Thyroid gland (tissue), 4 donors: ENCODE results near the gene PNPLA3. TPM values are rescaled to one million over a fixed set of nuclear protein-coding genes. Genes with fewer than 3 reads are reported as not detected.

Experiments used
- DNase-seq, 2 donors: peaks; one replicate each; pipeline ENCODE4 v3.0.0-alpha.2; 2019
- H3K27ac ChIP-seq, 3 donors: fragments of 200-600 bp; sonication (generic); 1 replicate in 2 of 3; 2 replicates in 1 of 3; pipeline ENCODE4 v1.5.1; 2016 to 2019; ENCODE audit warnings: mild to moderate bottlenecking in 1 of 3, moderate library complexity in 1 of 3
- H3K27me3 ChIP-seq: fragments of 200-600 bp; sonication (generic); one replicate; pipeline ENCODE4 v1.5.1; 2019
- H3K36me3 ChIP-seq, 2 donors: fragments of 200-600 bp; sonication (generic); one replicate each; pipeline ENCODE4 v1.5.1; 2016 to 2019
- H3K4me1 ChIP-seq, 2 donors: fragments of 200-600 bp; sonication (generic); one replicate each; pipeline ENCODE4 v1.5.1; 2017 to 2019
- H3K4me3 ChIP-seq, 3 donors: fragments of 200-600 bp; sonication (generic); replicated peaks in 1 of 3; 1 replicate in 2 of 3; 2 replicates in 1 of 3; pipeline ENCODE4 v1.5.1; 2016; ENCODE audit warnings: mild to moderate bottlenecking in 1 of 3
- H3K9me3 ChIP-seq: fragments of 200-600 bp; sonication (generic); one replicate; pipeline ENCODE4 v1.5.1; 2017
- CTCF ChIP-seq, 6 experiments: fragments of 200-600 bp in 3 of 6; fragments of 450-650 bp in 3 of 6; sonication (generic) in 3 of 6; IDR thresholded peaks; one replicate each; pipeline ENCODE4 v1.5.1; 2016 to 2019; ENCODE audit warnings: antibody characterized with exemption in 6 of 6, mild to moderate bottlenecking in 2 of 6, inconsistent platforms in 1 of 6, moderate library complexity in 1 of 6
- POLR2A ChIP-seq, 2 donors: fragments of 450-650 bp; IDR thresholded peaks; one replicate each; pipeline ENCODE4 v1.6.1; 2017; ENCODE audit warnings: antibody characterized with exemption in 2 of 2, mild to moderate bottlenecking in 2 of 2, moderate library complexity in 1 of 2
- WGBS, 2 donors: methylation state at CpG; one replicate each; pipeline ENCODE4 v1.1.5; 2017; 5-methylcytosine and 5-hydroxymethylcytosine counted together
- intact Hi-C: fragments of 100-400 bp; cut with DNase I; formaldehyde crosslinking; loops from one replicate; pipeline ENCODE4 v1.15.1; 2023
- total RNA-seq, 4 donors: library from RNA; depleted of rRNA; stranded (reverse); fragments of >200 nt; gene quantifications; one replicate each; pipeline ENCODE4 v1.2.3, GENCODE V29; 2016

Gene PNPLA3
- under 1 TPM in 2 of 4 donors, not detected in 2; 0.11 to 0.13 TPM for total RNA-seq

GRCh38 chr22:43923631-43924464, at the start of gene PNPLA3:
PNPLA3 (plus strand) TSS chr22:43923805; CDS start chr22:43923912, 107 bp downstream.
- DNase-seq = peak; percentile 87 to 91

GRCh38 chr22:43876866-43877509, 46.6 kb upstream of the PNPLA3 start:
- no peaks in the 10 kb centered on the region for H3K36me3 ChIP-seq
- intact Hi-C loops = no loop called here
- H3K9me3 ChIP-seq = no peaks in the 10 kb centered on the region
- no peaks in the 10 kb centered on the region for H3K27me3 ChIP-seq
- no peak overlapping the region for H3K27ac ChIP-seq
- no peak overlapping the region for H3K4me3 ChIP-seq
- 59 to 63% methylated on average over 5 of the region's 5 CpGs for WGBS, 2 donors
- DNase-seq = no peak
- no peak for TF ChIP-seq CTCF (IDR thresholded peaks at IDR 0.05)
- no peak for TF ChIP-seq POLR2A (IDR thresholded peaks at IDR 0.05)
- no peaks in the 10 kb centered on the region for H3K4me1 ChIP-seq

More at GRCh38 chr22:43923631-43924464, at the start of gene PNPLA3:
- H3K4me3 ChIP-seq = peak within 1 kb of the TSS in 2 of 3 donors; percentile 15 to 37
- H3K27me3 ChIP-seq = no peaks in the 10 kb centered on the region
- H3K4me1 ChIP-seq = peaks cover 4 to 6% of the 10 kb centered on the region in 2 donors
- 5 to 9% methylated on average over 8 of the region's 100 CpGs for whole genome bisulfite sequencing, 2 donors
- intact Hi-C loops = no loop called here
- H3K9me3 ChIP-seq = no peaks in the 10 kb centered on the region
- no peak within 1 kb of the TSS for H3K27ac ChIP-seq
- no peaks in the 10 kb centered on the region for H3K36me3 ChIP-seq
- TF ChIP-seq POLR2A (IDR thresholded peaks at IDR 0.05) (peak in 1 of 2 donors; percentile 71), CTCF (IDR thresholded peaks at IDR 0.05) (no peak)

GRCh38 chr22:43878079-43878795, 45.4 kb upstream of the PNPLA3 start:
- DNase-seq = no peak
- 49 to 55% methylated on average over 12 of the region's 12 CpGs for WGBS, 2 donors
- Histone ChIP-seq H3K36me3 (no peaks in the 10 kb centered on the region), H3K27ac (no peak overlapping the region), H3K27me3 (no peaks in the 10 kb centered on the region), H3K4me1 (no peaks in the 10 kb centered on the region), H3K4me3 (no peak overlapping the region), H3K9me3 (no peaks in the 10 kb centered on the region)
- TF ChIP-seq CTCF (IDR thresholded peaks at IDR 0.05) (no peak), POLR2A (IDR thresholded peaks at IDR 0.05) (no peak)
- intact Hi-C loops = no loop called here

GRCh38 chr22:43878831-43879550, 44.6 kb upstream of the PNPLA3 start:
- no peaks in the 10 kb centered on the region for H3K27me3 ChIP-seq
- no peak for TF ChIP-seq POLR2A (IDR thresholded peaks at IDR 0.05)
- TF ChIP-seq CTCF (IDR thresholded peaks at IDR 0.05) = no peak
- no peaks in the 10 kb centered on the region for H3K36me3 ChIP-seq
- H3K4me1 ChIP-seq = no peaks in the 10 kb centered on the region
- intact Hi-C loops = no loop called here
- WGBS, 2 donors = 68 to 74% methylated on average over 6 to 12 of the region's 12 CpGs
- H3K4me3 ChIP-seq = no peak overlapping the region
- DNase-seq = no peak
- no peaks in the 10 kb centered on the region for H3K9me3 ChIP-seq
- H3K27ac ChIP-seq = no peak overlapping the region
